OCI-LY7 (cell line): ENCODE measurements around the gene DEF6.

Experiments used
- EZH2phosphoT487 ChIP-seq: fragments of 200-600 bp; sonication (generic); IDR thresholded peaks from 2 replicates; pipeline ENCODE4 v1.6.1; 2018; ENCODE audit warnings: low read depth, borderline replicate concordance, mild to moderate bottlenecking, mixed run types, antibody characterized with exemption, low read length, moderate library complexity, mixed read lengths
- TF ChIP-seq, protein P1 (sequence below): fragments of 200-600 bp; sonication (generic); conservative IDR thresholded peaks from 2 replicates; pipeline ENCODE4 v1.5.1; 2014; ENCODE audit warnings: mild to moderate bottlenecking, antibody characterized with exemption, low read length, moderate library complexity, mixed read lengths

- TF ChIP-seq, protein P1, sequence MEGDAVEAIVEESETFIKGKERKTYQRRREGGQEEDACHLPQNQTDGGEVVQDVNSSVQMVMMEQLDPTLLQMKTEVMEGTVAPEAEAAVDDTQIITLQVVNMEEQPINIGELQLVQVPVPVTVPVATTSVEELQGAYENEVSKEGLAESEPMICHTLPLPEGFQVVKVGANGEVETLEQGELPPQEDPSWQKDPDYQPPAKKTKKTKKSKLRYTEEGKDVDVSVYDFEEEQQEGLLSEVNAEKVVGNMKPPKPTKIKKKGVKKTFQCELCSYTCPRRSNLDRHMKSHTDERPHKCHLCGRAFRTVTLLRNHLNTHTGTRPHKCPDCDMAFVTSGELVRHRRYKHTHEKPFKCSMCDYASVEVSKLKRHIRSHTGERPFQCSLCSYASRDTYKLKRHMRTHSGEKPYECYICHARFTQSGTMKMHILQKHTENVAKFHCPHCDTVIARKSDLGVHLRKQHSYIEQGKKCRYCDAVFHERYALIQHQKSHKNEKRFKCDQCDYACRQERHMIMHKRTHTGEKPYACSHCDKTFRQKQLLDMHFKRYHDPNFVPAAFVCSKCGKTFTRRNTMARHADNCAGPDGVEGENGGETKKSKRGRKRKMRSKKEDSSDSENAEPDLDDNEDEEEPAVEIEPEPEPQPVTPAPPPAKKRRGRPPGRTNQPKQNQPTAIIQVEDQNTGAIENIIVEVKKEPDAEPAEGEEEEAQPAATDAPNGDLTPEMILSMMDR = no peak
- TF ChIP-seq EZH2phosphoT487 = no peak
Measured at GRCh38 chr6:35260591-35261570, 36.7 kb upstream of the DEF6 start.
